AG09309 (cell line): ENCODE measurements around the gene HMHB1.

ENCODE experiments used
- DNase-seq: peaks from one replicate; pipeline ENCODE4 v3.0.0-alpha.2; 2010; ENCODE audit warnings: low read depth
- H3K4me3 ChIP-seq: 2 replicates; pipeline ENCODE4 v1.5.1; 2011; ENCODE audit warnings: mild to moderate bottlenecking, low read depth, low read length, moderate library complexity; ENCODE audit not compliant: control insufficient read depth
- CTCF ChIP-seq: IDR thresholded peaks from 2 replicates; pipeline ENCODE4 v1.5.1; 2011; ENCODE audit warnings: mild to moderate bottlenecking, low read depth, low read length, inconsistent platforms; ENCODE audit not compliant: insufficient read depth, control insufficient read depth; ENCODE audit errors: missing control alignments

HMHB1 gene

GRCh38 chr5:143851383-143851782 is 39.4 kb downstream of the HMHB1 start:
- no peak for TF ChIP-seq CTCF
- H3K4me3 ChIP-seq: no peak overlapping the region
- no peak for DNase-seq

GRCh38 chr5:143860211-143860610 is 48.2 kb downstream of the HMHB1 start:
- TF ChIP-seq CTCF: no peak
- no peak for DNase-seq
- no peak overlapping the region for H3K4me3 ChIP-seq

- DNase-seq: no peak
- no peak for TF ChIP-seq CTCF
- no peak overlapping the region for H3K4me3 ChIP-seq
Measured at GRCh38 chr5:143862271-143862670, 50.3 kb downstream of the HMHB1 start.

- no peak for TF ChIP-seq CTCF
- DNase-seq: no peak
- no peak overlapping the region for H3K4me3 ChIP-seq
Measured at GRCh38 chr5:143865426-143866025, 53.6 kb downstream of the HMHB1 start.
